GM21825 (cell line): ENCODE data around the gene SH2D4B.

Source experiments
- ATAC-seq: cut with Tn5 transposase; IDR thresholded peaks from one replicate; pipeline ENCODE4 v1.9.1; 2021; ENCODE audit warnings: mild to moderate bottlenecking, moderate library complexity; ENCODE audit not compliant: unreplicated experiment

Gene SH2D4B

DNA sequence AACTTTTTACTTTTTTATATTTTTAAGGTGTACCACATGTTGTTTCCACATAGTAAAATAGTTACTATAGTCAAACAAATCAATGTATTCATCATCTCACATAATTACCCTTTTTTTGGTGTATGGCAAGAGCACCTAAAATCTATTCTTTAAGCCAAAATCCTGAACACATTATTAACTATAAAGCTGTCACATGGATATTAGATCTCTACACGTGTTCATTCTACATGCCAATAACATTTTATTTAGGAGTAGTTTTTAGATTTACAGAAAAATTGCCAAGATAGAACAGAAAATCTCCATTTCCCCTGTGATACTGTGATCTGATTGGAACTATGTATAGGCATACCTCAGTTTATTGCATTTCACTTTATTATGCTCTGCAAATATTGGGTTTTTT lies 137.1 kb downstream of the SH2D4B start:
- ATAC-seq: no peak

- no peak for ATAC-seq
Measured at GRCh38 chr10:80681142-80681541, 143.4 kb downstream of the SH2D4B start.

DNA sequence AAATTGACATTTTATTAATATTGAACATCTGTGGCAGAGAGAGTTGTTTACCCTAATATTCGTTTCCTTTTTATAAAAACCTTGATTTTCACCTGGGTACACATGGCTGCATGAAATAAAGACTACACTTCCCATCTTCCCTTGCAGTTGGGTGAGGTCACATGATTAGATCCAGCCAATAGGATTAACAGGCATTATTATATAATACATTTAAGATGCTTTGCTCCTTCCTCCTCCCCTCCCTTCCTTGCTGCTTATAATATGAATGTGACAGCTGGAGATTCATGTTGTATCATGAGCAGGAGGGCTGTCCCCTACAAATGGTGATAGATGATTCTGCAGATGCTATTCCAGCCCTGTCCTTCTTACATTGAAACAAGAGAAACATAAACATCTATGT lies 146.6 kb downstream of the SH2D4B start:
- ATAC-seq: no peak

DNA sequence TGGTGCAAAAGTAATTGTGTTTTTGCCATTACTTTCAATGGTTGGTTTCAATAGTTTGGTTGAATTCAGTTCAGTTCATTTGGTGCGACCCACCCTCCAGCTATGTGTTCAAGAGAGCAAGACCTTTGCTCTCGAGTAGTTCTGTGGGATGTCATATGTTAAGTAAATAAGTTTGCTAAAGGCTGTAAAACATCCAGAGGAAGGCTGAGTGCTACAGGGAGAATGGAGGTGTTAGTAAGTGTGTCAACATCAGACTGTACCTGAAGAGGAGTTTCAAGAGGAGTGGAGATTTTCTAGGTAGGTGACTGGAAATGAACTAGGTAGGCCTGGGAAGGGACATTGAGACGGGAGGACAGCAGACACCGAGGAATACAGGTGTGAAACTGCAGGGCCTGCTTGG lies 147.7 kb downstream of the SH2D4B start:
- ATAC-seq: no peak

GRCh38 chr10:80686734-80687475 lies 149.2 kb downstream of the SH2D4B start:
- ATAC-seq: no peak

- ATAC-seq: no peak
Measured at GRCh38 chr10:80687476-80687789, 149.7 kb downstream of the SH2D4B start.

DNA sequence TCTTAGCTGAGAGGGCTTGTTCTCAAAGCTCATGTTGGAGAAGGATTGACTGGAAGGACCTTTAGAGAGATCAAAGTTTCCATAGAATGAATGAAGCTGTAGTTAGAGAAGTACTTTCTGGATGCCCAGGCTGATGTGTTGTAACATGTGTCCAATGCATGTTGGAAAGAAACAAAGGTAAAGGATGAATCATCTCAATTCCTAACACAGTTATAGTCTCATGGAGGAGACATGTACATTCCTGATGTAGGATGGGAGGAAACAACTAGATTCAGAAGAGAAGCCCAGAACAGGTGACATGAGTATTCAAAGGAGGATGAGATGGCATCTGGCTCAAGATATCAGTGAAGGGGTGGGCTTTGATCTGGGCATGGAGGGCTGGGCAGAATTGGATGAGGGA lies 152.7 kb downstream of the SH2D4B start:
- ATAC-seq: no peak

DNA sequence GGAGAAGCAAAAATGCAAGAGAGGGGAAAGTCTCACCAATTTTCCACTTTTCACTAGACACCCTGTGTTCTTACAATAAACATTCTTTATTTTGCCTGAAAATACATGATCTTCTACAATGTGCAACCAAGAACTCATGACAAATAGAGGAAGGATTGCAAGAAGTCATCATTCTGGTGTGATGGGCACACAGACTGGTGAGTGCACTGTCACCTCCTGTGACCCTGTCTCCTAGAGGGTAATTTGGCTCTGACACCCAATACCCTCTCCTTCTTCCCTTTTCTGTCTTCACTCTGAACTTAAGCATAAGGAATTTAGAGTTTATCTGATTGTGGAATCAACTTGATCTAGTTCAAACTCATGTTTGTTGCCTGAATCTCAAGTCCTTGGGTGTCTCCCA lies 153.7 kb downstream of the SH2D4B start:
- no peak for ATAC-seq

- no peak for ATAC-seq
Measured at GRCh38 chr10:80693565-80693964, 155.9 kb downstream of the SH2D4B start.

DNA sequence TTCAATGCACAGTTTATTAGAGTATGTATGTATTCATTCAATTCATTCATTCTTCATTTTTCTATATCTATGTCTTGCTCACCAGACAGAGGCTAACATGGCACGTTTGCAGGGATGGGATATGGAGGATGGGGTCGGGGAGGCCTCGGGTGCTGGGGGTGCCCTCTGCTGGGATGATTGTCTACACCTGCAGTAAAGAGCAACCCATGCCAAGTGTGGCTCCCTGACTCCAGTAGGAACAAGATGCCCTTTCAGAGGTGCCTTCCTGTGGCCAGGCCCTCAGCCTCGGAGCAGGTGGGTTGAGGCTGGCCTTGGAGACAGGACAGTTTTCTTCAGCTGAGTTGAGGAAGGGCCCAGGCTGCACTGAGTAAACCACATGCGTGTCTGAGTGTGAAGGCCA lies 157.2 kb downstream of the SH2D4B start:
- no peak for ATAC-seq
